WERI-Rb-1 (cell line): ENCODE data around the gene FUBP3.

ENCODE experiments used
- DNase-seq: peaks from one replicate; pipeline ENCODE4 v3.0.0-alpha.2; 2020
- H3K27ac ChIP-seq: fragments of 250-450 bp; sonication (Bioruptor Pico); 2 replicates; pipeline ENCODE4 v1.5.1; 2020; ENCODE audit warnings: mild to moderate bottlenecking, moderate library complexity
- H3K27me3 ChIP-seq: fragments of 250-450 bp; sonication (Bioruptor Pico); 2 replicates; pipeline ENCODE4 v1.5.1; 2021; ENCODE audit warnings: mild to moderate bottlenecking, low read depth, moderate library complexity; ENCODE audit not compliant: insufficient read depth, severe bottlenecking
- H3K36me3 ChIP-seq: fragments of 250-450 bp; sonication (Bioruptor Pico); 2 replicates; pipeline ENCODE4 v1.5.1; 2020; ENCODE audit warnings: mild to moderate bottlenecking, moderate library complexity
- H3K4me3 ChIP-seq: 2 replicates; pipeline ENCODE4 v1.5.1; 2011; ENCODE audit warnings: low read depth, mild to moderate bottlenecking, control low read depth, low read length
- H3K9me3 ChIP-seq: fragments of 250-450 bp; sonication (Bioruptor Pico); 2 replicates; pipeline ENCODE4 v1.5.1; 2021; ENCODE audit warnings: mild to moderate bottlenecking, moderate library complexity; ENCODE audit not compliant: severe bottlenecking
- TF ChIP-seq, protein P1 (sequence below): IDR thresholded peaks from 2 replicates; pipeline ENCODE4 v1.5.1; 2011; ENCODE audit warnings: low read depth, mild to moderate bottlenecking, control low read depth, inconsistent platforms, low read length

FUBP3 gene

DNA sequence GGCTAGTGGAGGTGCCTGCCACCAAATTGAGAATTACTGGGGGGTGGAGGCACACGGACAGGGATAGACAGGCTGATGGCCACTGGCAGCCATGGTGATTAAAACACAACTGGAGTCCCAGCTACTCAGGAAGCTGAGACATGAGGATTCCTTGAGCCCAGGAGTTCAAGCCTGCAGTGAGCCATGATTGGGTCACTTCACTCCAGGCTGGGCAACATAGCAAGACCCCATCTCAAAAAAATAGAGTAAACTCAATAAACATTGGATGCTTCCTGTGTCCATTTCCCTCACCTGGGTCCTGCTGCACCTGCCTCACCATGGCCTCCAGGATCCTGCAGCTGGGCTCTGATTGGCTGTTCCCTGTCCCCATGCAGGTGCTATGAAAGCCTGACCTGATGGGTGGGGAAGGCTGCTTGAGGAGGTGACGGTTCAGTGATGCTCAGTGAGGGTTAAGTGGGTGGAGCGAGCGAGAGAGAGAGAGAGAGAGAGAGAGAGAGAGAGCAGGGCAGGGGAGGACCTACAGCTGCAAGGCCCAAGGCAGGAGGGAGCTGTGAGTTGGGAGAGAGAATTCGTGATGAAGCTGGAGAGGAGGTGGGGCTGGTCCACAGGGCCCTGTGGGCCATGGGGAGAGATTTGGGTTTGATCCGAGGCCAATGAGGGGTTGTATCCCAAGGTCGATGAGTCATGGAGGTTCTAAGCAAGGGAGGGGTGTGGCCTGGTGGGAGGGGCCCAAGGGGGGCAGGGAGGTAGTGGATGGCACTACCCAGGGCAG is 36.7 kb upstream of the FUBP3 start:
- H3K36me3 ChIP-seq = no peaks in the 10 kb centered on the region
- H3K9me3 ChIP-seq = peaks cover 1% of the 10 kb centered on the region
- TF ChIP-seq, protein P1, sequence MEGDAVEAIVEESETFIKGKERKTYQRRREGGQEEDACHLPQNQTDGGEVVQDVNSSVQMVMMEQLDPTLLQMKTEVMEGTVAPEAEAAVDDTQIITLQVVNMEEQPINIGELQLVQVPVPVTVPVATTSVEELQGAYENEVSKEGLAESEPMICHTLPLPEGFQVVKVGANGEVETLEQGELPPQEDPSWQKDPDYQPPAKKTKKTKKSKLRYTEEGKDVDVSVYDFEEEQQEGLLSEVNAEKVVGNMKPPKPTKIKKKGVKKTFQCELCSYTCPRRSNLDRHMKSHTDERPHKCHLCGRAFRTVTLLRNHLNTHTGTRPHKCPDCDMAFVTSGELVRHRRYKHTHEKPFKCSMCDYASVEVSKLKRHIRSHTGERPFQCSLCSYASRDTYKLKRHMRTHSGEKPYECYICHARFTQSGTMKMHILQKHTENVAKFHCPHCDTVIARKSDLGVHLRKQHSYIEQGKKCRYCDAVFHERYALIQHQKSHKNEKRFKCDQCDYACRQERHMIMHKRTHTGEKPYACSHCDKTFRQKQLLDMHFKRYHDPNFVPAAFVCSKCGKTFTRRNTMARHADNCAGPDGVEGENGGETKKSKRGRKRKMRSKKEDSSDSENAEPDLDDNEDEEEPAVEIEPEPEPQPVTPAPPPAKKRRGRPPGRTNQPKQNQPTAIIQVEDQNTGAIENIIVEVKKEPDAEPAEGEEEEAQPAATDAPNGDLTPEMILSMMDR = no peak
- DNase-seq = no peak
- H3K4me3 ChIP-seq = no peak overlapping the region
- H3K27ac ChIP-seq = no peak overlapping the region
- H3K27me3 ChIP-seq = no peaks in the 10 kb centered on the region

DNA sequence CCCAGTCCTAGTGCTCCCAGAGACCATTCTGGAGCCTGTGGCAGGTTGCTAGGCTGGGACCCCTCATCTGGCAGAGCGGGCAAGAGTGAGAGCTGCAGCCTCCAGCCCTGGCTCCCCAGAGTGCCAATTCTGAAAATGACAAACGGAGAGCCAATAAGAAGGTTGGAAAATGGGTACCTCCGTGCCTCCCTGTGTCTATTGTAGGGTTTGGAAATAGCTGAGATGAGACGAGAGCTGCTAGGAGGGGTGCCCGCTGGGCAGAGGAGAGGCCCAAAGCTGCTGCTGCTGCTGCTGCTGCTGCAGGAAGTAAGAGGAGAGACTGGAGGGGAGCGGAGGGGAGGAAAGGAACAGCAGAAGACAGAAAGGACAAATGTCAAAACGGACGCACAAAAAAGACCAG is 36.0 kb upstream of the FUBP3 start:
- Histone ChIP-seq H3K36me3 (no peaks in the 10 kb centered on the region), H3K27me3 (no peaks in the 10 kb centered on the region), H3K4me3 (no peak overlapping the region), H3K27ac (no peak overlapping the region), H3K9me3 (peaks cover 3% of the 10 kb centered on the region)
- no peak for DNase-seq
- TF ChIP-seq, protein P1 = no peak

DNA sequence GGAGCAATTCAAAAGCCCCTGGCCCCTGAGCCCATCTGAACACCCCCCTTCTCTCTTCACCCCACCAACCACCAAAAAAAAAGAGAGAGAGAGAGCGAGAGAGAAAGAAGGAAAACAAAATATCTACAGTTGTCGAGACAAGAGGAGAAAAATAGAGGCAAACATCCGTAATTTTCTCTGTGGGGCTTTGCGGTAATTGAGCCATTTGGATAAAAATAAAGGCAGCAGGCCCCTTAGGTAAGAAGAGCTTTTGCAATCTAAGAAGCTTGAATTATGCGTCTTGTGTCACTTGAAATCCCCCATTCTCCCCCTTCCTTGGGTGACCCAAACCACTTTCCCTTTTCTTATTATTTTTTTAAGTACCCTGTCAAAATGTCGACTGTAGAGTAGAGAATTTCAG is 35.5 kb upstream of the FUBP3 start:
- TF ChIP-seq, protein P1 = no peak
- H3K27me3 ChIP-seq = no peaks in the 10 kb centered on the region
- H3K36me3 ChIP-seq = no peaks in the 10 kb centered on the region
- no peak overlapping the region for H3K27ac ChIP-seq
- DNase-seq = no peak
- H3K4me3 ChIP-seq = no peak overlapping the region
- peaks cover 6% of the 10 kb centered on the region for H3K9me3 ChIP-seq

DNA sequence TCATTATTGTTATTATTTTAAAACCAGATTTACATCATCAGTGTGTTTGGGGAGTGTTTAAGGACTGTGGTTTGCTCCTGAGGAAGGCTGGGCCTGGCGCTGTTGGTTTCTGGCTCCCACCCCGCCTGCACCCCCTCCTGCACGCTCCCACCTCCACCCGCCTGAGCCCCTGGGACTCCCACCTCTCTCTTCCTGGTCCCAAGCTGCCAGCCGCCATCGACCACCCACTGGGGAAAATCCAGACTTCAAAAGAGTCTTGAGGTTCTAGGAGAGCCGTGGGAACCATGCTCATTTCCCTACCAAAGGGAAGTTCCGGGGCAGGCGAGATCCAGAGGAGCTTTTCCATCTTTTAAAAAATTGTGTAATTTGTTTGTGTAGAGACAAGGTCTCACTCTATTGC is 35.0 kb upstream of the FUBP3 start:
- Histone ChIP-seq H3K27me3 (no peaks in the 10 kb centered on the region), H3K36me3 (no peaks in the 10 kb centered on the region), H3K4me3 (no peak overlapping the region), H3K27ac (no peak overlapping the region), H3K9me3 (peaks cover 10% of the 10 kb centered on the region)
- no peak for DNase-seq
- TF ChIP-seq, protein P1 = no peak

DNA sequence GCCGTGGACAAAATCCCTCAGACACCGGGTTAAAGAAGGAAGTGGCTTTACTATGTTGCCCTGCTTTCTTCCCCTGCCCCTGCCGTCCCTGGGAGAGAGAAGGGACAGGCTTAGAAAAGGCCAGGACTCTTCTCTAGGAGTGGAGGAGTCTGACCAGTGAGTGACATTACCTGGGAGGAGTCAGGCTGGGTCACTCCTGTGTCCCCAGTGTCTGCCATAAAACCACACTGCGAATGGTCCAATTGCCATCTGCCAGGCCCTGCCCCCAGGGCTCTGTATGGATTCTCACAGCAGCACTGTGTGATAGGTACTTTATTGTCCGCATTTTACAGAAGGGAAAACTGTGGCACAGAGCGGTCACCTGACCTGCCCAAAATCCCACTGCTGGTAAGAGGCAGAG is 31.3 kb upstream of the FUBP3 start:
- no peak for DNase-seq
- no peaks in the 10 kb centered on the region for H3K27me3 ChIP-seq
- H3K36me3 ChIP-seq = no peaks in the 10 kb centered on the region
- TF ChIP-seq, protein P1 = no peak
- no peak overlapping the region for H3K4me3 ChIP-seq
- H3K9me3 ChIP-seq = peaks cover 14% of the 10 kb centered on the region
- H3K27ac ChIP-seq = no peak overlapping the region

DNA sequence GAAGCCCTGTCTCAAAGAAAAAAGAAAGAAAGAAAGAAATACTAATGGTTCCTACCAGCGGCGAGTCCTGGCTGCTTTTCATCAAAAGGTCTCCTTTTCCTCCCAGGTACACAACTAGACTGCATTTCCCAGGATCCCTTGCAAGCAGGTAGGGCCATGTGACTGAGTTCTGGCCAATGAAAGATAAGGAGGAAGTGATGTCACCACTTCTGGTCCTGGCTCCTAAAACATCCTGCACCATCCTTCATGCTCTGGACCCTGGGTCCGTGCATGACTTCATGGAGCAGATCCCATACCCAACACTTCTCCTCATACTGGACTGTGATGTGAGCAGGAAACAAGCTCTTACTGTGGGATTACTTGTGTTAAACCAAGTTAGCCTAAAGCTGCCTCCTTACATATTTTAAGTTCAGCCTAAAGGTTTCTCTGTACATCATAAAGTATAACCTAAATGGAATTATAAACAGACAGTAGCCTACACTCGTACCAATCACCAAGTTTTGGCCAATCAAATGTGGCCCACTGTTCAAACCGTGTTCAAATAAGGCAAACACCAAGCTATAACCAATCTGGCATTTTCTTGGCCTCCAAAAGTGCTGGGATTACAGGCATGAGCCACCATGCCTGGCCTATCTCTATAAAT is 30.2 kb upstream of the FUBP3 start:
- H3K36me3 ChIP-seq = no peaks in the 10 kb centered on the region
- no peak for DNase-seq
- TF ChIP-seq, protein P1 = no peak
- peaks cover 14% of the 10 kb centered on the region for H3K9me3 ChIP-seq
- H3K4me3 ChIP-seq = no peak overlapping the region
- H3K27ac ChIP-seq = no peak overlapping the region
- H3K27me3 ChIP-seq = no peaks in the 10 kb centered on the region
